NCI-H446 treated with DMSO at 0.1 percent for 48 hours (cell line): ENCODE data around the gene PHLDB1.
A peak's percentile ranks its signal among the peaks of the same experiment; 100 is the strongest.
"Not testable (repeated sequence)": the region's sequence is repeated elsewhere in the genome, so short reads cannot be mapped to it uniquely, and the experiment has no call there.

Experiments used
- DNase-seq: peaks from one replicate; lab custom pipeline; 2025; lab: John Stamatoyannopoulos, UW

Gene PHLDB1

DNA sequence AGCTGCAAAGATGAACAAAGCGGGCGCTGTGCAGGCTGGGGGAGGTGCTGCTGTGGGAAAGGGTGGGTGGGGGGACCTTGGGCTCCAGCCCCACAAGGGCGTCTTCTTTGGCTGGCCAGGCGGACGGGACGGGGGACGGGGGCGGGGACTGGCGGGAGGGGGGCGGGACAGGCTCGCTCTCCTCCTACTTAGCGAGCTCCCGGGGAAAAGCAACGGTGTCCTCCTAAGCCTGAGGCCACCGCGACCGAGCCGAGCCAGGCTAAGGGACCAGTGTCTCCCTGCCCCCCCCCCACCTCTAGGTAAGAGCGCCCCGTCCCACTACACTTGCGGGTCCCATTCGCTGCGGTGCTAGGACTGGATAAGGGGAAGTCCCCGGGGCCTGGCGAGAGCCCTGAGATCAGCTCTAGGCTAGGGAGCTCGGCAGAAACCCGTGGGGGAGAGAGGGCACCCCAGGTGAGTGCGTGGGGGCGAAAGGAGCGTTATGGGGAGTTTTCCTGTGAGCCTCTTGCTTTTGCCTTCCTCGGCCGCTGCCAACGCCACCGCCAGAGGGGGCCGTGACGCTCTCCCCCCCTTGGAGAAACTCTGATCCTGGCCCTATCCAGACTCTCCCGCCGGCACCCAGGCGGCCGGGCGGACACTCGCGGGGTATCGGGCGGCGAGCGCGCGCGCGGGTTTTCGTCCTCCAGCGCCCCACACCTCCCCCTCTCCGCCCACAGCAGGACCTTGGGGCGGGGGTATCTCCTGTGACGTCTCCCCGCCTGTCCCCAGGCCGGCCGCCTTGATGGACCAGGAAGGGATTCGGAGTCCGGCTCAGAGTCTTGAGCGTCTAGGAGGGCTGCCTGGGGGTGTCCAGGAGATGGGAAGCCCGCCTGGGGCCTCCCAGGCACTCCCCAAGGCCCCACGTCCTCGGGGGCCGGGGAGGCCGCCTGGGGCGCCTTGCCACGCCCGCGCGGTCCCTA lies at the start of gene PHLDB1:
TSS of gene PHLDB1 (plus strand) at position 215 of the 959 bp plus-strand sequence. CDS start 6,222 bp downstream, outside the sequence.
- no peak for DNase-seq

DNA sequence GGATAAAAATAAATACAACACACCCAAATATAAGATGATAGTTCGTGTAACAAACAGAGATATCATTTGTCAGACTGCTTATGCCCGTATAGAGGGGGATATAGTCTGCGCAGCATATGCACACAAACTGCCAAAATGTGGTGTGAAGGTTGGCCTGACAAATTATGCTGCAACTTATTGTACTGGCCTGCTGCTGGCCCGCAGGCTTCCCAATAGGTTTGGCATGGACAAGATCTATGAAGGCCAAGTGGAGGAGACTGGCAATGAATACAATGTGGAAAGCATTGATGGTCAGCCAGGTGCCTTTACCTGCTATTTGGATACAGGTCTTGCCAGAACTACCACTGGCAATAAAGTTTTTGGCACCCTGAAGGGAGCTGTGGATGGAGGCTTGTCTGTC lies 46.6 kb upstream of the PHLDB1 start:
- DNase-seq, result no peak

DNA sequence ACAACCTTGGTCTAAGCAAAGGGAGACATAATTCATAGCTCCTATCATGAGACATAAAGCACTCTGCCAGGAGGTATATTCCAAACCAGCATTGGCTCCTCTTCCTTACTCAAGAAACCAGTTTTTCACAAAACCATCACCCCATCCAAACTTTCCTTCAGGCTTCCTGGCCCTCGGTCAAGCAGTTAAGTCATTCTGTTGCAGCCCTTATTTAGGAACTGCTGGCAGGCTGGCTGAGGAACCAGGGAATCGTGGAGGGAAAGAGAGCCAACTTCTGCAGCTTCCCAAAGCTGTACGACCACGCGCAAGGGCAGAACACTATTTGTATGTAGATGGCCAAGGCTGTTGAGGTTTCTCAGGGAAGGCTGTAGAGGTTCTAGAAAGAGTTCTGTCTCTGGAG lies 42.4 kb upstream of the PHLDB1 start:
- DNase-seq, result peak; percentile 22

DNA sequence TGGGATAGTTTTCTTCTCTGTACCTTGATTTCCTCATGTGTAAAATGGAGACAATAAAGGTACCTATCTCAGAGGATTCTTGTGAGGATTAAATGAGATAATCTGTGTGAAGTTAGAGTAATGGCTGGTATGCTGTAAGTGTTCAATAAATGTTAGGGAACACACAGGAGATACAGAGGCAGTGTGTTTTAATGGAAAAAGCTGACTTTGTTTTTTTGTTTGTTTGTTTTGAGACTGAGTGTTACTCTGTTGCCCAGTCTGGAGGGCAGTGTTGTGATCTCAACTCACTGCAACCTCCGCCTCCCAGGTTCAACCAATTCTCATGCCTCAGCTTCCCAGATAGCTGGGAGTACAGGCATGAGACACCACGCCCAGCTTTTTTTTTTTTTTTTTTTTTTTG lies 37.7 kb upstream of the PHLDB1 start:
- DNase-seq, result no peak

DNA sequence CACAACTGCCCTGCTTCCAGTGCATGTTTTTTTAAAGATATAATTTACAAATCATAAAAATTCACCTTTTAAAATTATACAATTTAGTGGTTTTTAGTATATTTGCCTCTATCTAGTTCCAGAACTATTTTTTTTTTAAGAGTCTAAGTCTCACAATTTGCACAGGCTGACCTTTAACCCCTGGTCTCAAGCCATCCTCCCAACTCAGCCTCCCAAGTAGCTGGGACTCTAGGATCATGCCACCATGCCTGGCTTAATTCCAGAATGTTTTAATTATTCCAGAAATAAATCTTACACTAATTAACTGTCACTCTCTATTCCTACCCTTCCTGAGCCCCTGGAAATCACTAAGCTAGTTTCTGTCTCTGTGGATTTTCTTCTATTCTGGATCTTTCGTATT lies 36.6 kb upstream of the PHLDB1 start:
- DNase-seq, result no peak

DNA sequence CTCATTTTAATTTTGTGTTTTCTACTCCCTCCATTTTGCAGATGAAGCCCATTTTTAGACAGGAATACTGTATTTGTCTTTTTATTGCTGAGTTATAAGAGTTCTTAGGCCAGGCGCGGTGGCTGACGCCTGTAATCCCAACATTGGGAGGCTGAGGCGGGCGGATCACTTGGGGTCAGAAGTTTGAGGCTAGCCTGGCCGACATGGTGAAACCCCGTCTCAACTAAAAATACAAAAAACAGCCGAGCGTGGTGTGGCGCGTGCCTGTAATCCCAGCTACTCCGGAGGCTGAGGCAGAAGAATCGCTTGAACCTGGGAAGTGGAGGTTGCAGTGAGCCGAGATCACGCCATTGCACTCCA lies 35.7 kb upstream of the PHLDB1 start:
- not testable (repeated sequence) for DNase-seq

DNA sequence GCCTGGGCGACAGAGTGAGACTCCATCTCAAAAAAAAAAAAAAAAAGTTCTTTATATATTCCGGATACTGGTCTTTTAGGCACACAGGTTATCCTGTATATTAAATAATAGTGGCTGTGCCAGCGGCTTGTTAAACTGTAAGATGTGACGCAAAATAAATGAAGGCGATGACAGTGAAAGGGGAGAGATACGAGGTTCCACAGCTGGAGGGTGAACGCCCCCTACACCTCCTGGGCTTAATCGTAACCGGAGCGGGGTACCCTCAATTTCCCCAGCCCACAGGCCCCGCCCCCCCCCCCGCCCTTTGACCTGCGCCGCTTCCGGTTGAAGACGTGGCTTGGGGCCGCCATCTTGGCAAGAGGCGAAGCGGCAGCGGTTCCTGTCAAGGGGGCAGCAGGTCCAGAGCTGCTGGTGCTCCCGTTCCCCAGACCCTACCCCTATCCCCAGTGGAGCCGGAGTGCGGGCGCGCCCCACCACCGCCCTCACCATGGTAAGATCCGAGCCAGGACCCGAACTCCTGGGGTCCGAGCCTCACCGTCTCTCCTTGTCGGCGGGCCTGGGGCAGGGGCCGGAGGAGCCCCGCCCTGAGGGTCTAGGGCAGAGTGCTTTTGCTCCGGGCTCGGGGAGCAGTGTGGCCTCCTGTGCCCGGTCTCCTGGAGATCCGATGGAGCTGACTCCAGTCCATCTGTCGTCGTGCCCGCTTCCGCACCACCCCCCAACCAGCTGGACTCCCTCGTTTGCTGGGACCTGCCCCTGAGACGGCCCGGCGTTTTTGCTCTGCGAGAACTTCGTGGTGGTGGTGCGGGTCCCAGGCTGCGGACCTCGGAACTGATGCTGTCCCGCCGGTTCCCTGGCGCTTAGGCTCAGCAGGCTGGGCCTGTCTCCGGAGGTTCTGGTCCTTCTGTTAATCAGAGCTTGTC lies 35.1 kb upstream of the PHLDB1 start, which contains the start of gene ARCN1:
TSS of gene ARCN1 (plus strand) at position 349 of the 920 bp plus-strand sequence. CDS start at position 488, 139 bp downstream.
- peak; percentile 46 for DNase-seq

DNA sequence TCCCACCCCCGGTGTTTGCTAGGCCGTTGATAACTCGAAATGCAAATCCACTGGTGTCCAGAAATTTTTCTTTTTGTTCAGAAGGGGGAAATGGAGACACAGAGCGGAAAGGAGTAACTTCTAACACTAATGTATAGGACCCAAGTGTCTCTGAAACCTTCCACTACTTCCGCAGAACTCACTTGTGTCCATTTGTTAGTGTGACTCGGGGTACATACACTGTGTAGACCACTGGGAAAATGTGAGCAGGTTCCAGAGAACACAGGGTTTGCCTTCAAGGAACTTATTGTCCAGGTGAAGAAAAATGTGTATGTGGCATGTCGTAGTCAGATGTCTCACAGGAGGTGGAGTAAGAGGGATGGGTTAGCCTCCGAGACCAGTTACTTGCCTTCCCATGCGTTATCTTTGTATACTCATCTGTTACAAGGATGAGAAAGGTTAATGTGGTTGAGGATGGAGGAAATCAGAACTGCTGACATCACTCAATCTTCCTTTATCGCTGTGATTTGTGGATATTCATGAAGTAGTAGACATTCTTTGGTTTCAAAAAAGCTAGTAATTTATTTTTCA lies 34.3 kb upstream of the PHLDB1 start:
- no peak for DNase-seq

DNA sequence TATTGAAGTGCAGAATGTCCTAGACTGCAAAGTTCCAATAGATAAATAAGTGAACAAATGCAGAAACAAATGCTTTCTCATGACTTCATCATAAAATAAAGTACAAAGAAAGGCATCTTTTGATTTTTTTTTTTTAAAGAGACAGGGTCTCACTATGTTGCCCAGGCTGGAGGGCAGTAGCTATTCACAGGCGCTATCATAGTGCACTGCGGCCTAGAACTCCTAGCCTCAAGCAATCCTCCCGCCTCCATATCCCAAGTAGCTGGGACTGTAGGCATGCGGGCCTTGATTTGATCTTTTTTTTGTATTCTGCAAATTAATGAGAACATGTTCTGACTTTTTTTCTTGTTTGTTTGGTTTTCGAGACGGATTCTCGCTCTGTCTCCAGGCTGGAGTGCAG lies 32.8 kb upstream of the PHLDB1 start:
- DNase-seq, result no peak

DNA sequence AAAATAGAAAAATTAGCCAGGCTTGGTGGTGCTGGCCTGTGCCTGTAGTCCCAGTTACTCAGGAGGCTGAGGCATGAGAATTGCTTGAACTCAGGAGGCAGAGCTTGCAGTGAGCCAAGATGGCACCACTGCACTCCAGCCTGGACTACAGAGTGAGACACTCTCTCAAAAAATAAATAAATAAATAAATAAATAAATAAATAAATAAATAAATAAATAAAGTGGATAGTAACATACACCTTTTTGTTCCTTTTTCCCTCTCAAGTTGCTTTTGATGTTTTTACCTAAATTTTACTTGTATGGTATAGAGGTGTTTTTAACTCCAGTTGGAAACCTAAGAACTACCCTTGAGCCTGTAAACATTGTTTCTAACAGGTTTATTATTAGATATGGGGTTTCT lies 29.4 kb upstream of the PHLDB1 start:
- not testable (repeated sequence) for DNase-seq

DNA sequence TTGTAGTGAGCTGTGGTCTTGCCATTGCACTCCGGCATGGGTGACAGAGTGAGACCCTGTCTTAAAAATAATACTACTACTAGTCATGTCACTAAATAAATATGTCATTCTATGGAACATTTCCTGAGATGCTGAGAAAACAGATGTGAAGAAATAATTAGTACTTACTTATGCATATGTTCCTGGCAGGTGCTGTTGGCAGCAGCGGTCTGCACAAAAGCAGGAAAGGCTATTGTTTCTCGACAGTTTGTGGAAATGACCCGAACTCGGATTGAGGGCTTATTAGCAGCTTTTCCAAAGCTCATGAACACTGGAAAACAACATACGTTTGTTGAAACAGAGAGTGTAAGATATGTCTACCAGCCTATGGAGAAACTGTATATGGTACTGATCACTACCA lies 26.4 kb upstream of the PHLDB1 start:
- DNase-seq, result no peak

DNA sequence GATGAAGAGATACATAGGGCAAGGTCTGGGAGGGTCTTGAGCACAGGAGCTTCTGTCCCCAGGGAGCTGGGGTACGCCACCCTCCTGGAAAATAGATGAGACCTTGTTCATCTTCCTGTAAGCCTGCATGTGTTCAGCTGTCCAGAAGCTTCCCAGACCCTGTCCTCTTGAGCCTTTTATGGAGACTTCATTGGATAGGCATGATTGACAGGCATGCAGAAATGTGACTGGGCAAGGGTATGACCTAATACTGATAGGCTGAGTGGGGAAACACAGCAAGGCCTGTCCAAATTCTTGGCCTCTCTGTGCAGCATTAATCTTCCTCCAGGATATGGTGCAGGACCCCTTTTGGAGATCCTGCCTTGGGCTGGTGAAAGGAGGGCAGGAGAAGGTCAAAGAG lies 19.5 kb upstream of the PHLDB1 start:
- no peak for DNase-seq

DNA sequence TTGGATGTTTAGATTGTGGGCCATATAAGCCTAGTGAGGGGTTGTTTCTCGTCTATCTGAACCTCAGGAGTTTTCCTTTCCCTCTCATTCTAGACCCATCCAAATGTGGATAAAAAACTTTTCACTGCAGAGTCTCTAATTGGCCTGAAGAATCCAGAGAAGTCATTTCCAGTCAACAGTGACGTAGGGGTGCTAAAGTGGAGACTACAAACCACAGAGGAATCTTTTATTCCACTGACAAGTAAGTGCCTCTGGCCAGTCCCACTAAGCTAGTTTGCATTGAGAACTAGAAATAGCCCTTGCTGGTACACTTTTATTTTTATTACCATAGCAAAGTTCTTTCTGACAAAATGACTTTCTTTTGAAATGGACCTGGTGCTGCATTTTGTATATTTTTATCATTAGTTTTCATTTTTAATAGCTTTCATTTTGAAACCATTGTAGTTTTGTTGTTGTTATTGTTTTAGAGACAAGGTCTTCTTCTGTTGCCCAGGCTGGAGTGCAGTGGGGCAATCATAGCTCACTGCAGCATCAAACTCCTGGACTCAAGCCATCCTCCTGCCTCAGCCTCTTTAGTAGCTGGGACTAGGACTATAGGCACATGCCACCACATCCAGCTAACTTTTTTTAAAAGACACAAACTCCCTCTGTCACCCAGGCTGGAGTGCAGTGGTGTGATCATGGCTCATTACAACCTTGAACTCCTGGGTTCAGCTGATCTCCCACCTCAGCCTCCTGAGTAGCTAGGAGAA lies 14.6 kb upstream of the PHLDB1 start:
- no peak for DNase-seq

DNA sequence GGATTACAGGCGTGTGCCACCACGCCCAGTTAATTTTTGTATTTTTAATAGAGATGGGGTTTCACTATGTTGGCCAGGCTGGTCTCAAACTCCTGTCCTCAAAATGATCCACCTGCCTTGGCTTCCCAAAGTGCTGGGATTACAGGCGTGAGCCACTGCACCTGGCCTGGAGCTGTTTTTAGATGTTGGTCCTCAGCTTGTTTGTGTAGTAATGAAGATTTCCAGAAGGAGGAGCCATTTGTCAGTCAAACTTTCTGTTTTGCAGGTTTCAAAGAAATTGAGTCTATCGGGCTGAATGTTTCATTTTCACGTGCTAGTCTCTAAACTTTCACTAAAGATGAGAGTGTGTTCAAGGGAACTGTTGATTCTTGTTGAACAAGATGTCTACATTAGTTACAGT lies 12.4 kb upstream of the PHLDB1 start:
- DNase-seq, result peak; percentile 28

DNA sequence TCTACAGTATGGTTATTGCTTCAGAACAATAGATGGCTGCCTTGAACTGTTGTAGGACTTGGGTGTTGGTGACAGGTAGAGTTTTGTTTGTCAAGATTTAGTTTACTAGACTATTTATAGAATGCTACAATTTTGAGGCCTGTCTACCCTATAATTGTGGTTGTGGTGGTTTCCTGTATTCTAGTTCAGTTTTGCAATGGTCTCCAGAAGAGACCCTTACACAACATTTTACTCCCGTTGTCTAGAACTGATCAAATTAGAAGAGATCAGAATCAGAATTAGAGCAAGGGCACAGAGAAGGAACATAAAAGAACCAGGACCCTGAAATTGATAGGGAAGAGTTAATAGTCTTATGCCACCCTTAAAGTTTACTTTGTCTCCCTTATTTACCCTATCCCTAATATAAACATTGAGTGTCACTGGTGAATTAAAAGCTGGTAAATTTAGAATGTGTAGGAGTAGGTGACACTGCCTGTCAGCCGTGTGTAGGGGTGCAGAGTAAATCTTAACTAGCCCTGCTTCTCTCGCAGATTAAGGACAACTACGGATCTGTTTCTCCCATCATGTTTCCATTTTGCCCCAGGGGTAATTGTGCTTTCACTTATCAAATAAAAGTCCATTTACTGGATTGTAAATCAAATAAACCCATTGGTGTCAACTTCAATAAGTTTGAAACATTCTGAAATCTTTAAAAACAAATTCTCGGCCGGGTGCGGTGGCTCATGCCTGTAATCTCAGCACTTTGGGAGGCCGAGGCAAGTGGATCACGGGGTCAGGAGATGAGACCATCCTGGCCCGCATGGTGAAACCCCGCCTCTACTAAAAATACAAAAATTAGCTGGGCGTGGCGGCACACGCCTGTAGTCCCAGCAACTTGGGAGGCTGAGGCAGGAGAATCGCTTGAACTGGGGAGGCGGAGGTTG lies 10.9 kb upstream of the PHLDB1 start:
- no peak for DNase-seq

DNA sequence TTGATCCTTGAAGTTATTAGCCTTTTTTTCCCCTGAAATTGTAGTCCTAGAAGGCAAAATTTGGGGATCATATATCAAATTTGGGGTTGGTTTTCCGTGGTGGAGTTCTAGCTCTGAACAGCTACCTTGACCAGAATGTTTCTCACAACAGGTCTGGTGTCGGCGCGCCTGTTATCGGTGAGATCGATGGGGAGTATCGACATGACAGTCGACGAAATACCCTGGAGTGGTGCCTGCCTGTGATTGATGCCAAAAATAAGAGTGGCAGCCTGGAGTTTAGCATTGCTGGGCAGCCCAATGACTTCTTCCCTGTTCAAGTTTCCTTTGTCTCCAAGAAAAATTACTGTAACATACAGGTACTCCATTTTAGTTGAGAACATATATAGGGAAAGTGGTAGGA lies 9.9 kb upstream of the PHLDB1 start:
- no peak for DNase-seq

DNA sequence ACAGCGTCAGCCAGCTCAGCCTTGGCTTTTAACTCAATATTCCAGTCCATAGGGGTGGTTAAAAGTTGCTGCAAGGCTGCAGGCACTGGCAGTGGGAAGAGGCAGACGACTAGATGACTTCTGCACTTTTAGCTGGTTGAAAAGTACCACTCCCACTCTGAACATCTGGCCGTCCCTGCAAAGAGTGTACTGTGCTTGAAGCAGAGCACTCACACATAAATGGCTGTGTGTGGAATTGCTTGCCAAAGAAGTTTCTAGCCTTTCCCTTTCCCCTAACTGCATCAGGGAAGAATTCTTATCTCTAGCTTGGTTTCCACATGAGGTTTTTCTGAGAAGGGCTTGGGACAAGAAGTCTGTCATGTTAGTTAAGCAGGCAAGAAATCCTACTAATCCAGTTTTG lies 5.1 kb upstream of the PHLDB1 start:
- DNase-seq, result no peak

DNA sequence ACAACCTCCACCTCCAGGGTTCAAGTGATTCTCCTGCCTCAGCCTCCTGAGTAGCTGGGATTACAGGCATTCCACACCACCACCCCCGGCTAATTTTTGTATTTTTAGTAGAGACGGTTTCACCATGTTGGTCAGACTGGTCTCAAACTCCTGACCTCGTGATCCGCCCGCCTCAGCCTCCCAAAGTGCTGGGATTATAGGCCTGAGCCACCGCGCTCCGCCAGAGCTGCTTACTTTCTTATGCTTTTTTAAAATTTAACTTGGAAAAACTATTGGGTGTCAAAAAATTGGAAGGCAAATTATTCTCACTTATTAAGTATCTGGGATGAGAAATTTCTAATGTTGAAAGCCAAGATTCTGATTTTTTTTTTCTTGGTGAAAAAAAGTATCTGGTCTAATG lies 3.7 kb upstream of the PHLDB1 start:
- DNase-seq, result not testable (repeated sequence)

DNA sequence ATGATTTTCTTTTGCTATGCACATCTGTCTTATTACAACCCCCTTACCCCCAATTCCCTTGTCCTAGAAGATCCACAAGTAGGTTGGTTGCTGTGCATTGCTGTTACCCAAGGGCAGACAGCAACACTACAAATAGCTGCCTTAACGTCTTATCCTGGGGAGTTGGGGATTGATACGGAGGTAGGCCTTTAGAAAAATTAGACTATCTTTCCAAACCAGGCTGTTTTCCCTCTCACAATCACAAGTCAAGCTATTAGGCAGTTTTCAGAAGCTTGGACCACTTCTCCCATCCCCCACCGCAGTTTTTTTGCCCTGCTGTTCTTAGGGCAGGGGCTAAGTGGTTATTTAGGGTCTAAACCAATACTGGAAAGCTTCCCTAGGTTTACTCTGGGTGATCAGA lies 2.8 kb upstream of the PHLDB1 start:
- no peak for DNase-seq

DNA sequence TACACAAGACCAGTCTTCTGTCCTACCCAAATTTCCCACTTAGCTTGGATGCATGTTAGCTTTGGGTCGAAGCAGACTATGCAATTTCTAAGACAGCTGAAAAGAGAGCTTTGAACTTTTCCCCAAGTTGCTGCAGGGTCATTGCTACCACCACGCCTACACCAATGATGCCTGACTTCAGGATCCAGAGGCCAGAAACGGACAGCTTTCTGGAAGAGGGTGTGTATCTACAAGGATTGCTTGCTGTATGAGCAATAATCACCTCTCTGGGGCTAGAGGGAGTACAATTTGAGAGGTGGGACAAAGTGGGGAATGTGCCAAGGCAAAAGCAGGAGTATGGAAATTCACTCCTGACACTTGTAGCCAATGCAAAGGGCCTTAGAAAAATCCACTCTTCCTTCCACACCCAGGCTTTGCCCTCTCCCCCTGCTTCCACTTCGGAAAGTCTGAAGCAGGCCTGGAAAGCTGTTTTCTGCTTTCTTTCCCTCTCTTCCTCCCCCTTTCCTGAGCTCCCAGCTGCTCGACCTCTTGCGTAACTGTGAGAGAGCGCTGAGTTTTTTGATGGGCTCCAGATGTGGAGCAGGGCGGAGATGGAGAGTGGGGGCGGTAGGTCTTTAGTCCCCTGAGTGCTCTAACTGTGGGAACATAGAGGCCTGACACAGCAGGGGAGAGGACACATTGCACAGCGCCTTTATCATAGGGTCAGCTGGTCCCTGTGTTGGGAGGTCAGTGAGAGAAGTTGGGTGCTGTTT lies 2.1 kb upstream of the PHLDB1 start:
- no peak for DNase-seq
